ENCODE results near the gene RPL37. TPM values are rescaled to one million over a fixed set of nuclear protein-coding genes. Genes with fewer than 3 reads are reported as not detected.
"Not testable (repeated sequence)": the region's sequence is repeated elsewhere in the genome, so short reads cannot be mapped to it uniquely, and the experiment has no call there.

The RPL37 gene
- total and polyA plus RNA-seq, 4 donors, result 480 to 1,376 (median 1,035) TPM

DNA sequence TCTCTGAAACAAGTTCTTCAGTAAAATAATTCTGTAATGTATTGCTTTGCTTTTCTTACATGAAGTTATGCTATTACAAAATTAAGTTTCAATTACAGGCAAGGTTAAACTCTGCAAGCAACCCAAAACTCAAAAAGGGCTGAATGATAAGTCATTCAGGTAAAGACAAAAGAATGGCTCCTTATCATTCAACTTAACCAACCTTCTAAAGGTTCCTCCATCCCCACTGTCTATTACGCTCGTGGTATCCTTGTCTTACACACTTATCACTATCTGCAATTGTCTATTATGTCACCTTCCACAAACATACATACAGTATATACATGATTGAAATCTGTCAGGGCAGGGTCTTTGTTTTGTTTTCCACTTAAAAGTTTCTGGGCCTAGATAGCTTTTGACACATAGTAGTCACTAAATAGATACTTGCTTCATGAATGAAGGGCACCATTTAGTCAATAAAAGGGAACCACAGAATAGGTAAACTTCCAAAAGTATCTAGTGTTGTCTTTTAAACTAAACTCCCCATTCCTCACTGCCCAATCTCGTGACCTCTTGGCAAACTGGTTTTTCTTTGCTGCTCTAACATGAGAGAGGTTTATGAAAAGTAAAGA lies 6.9 kb downstream of the RPL37 start:
- DNase-seq (ENCODE audit: low read depth in 4 of 6, low spot score in 6 of 6), result no peak
- Histone ChIP-seq H3K9me3 (ENCODE audit: control insufficient read depth, insufficient read depth, low read length) (no peaks in the 10 kb centered on the region), H3K27me3 (ENCODE audit: control insufficient read depth, insufficient read depth, low read length) (no peaks in the 10 kb centered on the region), H3K27ac (ENCODE audit: low read depth, low read length) (no peak overlapping the region), H3K36me3 (ENCODE audit: control insufficient read depth, insufficient read depth, low read length) (peaks cover 34% of the 10 kb centered on the region), H3K4me1 (ENCODE audit: control insufficient read depth, insufficient read depth, low read length) (no peaks in the 10 kb centered on the region), H3K4me3 (ENCODE audit: low read depth, low read length) (no peak overlapping the region)
- 93% methylated on average over 2 of the region's 3 CpGs for WGBS (ENCODE audit: insufficient coverage)

DNA sequence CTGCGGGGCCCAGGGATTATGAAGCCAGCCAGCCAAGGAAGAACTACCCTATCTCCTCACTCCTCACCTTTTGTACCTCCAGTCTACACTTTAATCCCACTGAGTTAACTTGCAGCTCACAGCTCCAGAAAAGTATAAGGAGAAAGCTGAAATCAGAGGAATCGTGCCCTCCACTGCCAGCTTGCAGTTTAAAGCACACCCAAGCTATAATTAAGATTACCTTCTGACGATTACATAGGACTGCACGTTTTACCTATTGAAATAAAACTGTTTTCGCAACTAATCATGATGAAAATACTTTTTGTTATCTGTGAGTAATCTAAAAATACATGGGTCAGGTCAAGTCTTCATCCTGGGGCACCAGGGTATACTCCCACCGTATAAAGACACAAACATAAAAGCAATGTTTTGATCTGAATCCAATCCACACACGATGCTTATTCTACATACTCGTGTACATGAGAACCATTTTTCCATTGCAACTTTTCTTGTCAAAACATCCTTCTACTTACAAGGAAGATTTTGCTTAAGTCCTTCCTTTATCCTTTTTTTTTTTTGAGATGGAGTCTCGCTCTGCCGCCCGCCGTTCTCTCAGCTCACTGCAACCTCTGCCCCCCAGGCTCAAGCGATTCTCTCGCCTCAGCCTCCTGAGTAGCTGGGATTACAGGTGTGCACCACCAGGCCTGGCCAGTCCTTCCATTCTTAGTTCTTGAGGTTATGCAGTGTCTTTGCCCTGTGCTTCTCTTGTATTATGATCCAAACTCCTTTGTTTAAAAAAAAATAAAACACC lies 7.6 kb downstream of the RPL37 start:
- no peak for DNase-seq (ENCODE audit: low read depth in 4 of 6, low spot score in 6 of 6)
- WGBS (ENCODE audit: insufficient coverage), result 100% methylated on average over 2 of the region's 14 CpGs

DNA sequence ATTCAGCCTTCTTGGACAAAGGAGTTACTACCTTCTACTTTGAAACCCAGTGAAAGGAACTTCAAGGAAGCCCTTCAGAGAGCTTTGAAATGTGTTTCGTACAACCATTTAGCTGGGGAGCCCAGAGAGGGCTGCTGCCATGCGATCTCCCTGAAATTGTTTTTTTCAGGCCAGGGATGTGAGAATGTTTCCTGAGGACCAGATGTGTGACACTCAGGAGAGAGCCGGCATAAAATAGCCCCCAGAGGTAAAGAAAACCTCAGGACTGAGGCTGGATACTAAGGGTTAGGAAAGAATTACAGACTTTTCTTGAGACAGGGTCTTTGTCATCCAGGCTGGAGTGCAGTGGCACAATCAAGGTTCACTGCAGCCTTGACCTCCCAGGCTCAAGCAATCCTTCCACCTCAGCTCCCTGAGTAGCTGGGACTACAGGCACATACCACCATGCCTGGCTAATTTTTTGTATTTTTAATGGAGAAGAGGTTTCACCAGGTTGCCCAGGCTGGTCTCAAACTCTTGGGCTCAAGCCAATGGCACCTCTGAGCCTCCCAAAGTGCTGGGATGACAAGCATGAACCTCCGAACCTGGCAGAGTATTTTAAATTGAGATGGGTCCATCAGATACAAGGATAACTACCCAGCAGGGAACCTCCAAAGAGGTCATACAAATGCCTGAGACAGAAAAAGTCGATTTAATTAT lies 8.4 kb downstream of the RPL37 start:
- Histone ChIP-seq H3K4me3 (ENCODE audit: low read depth, low read length) (no peak overlapping the region), H3K4me1 (ENCODE audit: control insufficient read depth, insufficient read depth, low read length) (no peaks in the 10 kb centered on the region), H3K36me3 (ENCODE audit: control insufficient read depth, insufficient read depth, low read length) (peaks cover 34% of the 10 kb centered on the region), H3K27ac (ENCODE audit: low read depth, low read length) (no peak overlapping the region), H3K9me3 (ENCODE audit: control insufficient read depth, insufficient read depth, low read length) (no peaks in the 10 kb centered on the region), H3K27me3 (ENCODE audit: control insufficient read depth, insufficient read depth, low read length) (no peaks in the 10 kb centered on the region)
- no peak for DNase-seq (ENCODE audit: low read depth in 4 of 6, low spot score in 6 of 6)
- WGBS (ENCODE audit: insufficient coverage), result 89% methylated on average over 4 of the region's 5 CpGs

More for the DNA sequence above, 7.6 kb downstream of the RPL37 start:
- H3K27ac ChIP-seq (ENCODE audit: low read depth, low read length), result no peak overlapping the region
- no peaks in the 10 kb centered on the region for H3K27me3 ChIP-seq (ENCODE audit: control insufficient read depth, insufficient read depth, low read length)
- no peaks in the 10 kb centered on the region for H3K4me1 ChIP-seq (ENCODE audit: control insufficient read depth, insufficient read depth, low read length)
- peaks cover 34% of the 10 kb centered on the region for H3K36me3 ChIP-seq (ENCODE audit: control insufficient read depth, insufficient read depth, low read length)
- H3K4me3 ChIP-seq (ENCODE audit: low read depth, low read length), result no peak overlapping the region
- H3K9me3 ChIP-seq (ENCODE audit: control insufficient read depth, insufficient read depth, low read length), result no peaks in the 10 kb centered on the region

DNA sequence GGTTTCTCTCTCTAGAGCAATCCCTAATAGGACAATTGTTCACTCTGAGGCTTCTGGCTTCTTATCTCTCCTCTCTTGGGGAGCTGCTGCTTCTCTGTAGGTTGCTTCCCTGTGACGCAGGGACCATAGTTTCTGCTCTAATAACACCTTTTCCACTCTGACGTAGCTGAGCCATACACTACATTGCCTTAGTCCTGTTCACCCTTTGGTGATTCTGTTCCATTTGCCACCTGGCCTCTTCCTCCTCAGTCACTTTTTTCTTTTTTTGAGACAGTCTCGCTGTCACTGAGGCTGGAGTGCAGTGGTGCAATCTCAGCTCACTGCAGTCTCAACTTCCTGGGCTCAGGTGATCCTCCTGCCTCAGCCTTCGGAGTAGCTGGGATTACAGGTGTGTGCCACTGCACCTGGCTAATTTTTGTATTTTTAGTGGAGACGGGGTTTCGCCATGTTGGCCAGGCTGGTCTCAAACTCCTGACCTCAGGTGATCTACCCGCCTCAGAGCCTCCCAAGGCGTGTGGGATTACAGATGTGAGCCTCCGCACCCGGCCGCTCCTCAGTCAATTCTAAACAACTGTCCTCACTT lies 9.5 kb downstream of the RPL37 start:
- not testable (repeated sequence) for H3K4me1 ChIP-seq (ENCODE audit: control insufficient read depth, insufficient read depth, low read length); H3K4me3 ChIP-seq (ENCODE audit: low read depth, low read length); DNase-seq (ENCODE audit: low read depth in 4 of 6, low spot score in 6 of 6); H3K27me3 ChIP-seq (ENCODE audit: control insufficient read depth, insufficient read depth, low read length); H3K27ac ChIP-seq (ENCODE audit: low read depth, low read length); H3K9me3 ChIP-seq (ENCODE audit: control insufficient read depth, insufficient read depth, low read length)
- H3K36me3 ChIP-seq (ENCODE audit: control insufficient read depth, insufficient read depth, low read length), result peaks cover 27% of the 10 kb centered on the region
- 95% methylated on average over 10 of the region's 11 CpGs for WGBS (ENCODE audit: insufficient coverage)

DNA sequence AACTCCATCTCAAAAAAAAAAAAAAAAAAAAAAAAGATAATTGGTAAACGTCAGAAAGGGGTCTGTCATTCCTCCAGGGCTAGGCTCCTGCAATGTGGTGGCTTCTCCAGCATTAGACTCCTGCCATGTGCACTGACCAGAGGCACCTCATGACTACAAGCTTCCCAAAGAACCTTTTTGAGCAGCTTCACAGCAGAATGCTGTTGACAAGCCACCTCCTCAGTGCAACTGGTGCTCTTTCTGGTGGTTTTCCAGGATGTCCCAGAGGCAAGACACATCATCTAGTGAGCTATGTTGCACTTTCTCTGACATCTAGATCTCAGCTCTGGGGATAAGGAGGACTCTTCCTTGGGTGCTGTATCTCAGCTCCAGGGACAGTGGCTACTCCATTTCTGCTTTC lies 11.6 kb downstream of the RPL37 start:
- H3K36me3 ChIP-seq (ENCODE audit: control insufficient read depth, insufficient read depth, low read length), result peaks cover 11% of the 10 kb centered on the region
- H3K4me1 ChIP-seq (ENCODE audit: control insufficient read depth, insufficient read depth, low read length), result no peaks in the 10 kb centered on the region
- 40% methylated on average over 1 of the region's 1 CpG for WGBS (ENCODE audit: insufficient coverage)
- DNase-seq (ENCODE audit: low read depth in 4 of 6, low spot score in 6 of 6), result no peak
- no peaks in the 10 kb centered on the region for H3K27me3 ChIP-seq (ENCODE audit: control insufficient read depth, insufficient read depth, low read length)
- no peak overlapping the region for H3K4me3 ChIP-seq (ENCODE audit: low read depth, low read length)
- no peak overlapping the region for H3K27ac ChIP-seq (ENCODE audit: low read depth, low read length)
- H3K9me3 ChIP-seq (ENCODE audit: control insufficient read depth, insufficient read depth, low read length), result no peaks in the 10 kb centered on the region

DNA sequence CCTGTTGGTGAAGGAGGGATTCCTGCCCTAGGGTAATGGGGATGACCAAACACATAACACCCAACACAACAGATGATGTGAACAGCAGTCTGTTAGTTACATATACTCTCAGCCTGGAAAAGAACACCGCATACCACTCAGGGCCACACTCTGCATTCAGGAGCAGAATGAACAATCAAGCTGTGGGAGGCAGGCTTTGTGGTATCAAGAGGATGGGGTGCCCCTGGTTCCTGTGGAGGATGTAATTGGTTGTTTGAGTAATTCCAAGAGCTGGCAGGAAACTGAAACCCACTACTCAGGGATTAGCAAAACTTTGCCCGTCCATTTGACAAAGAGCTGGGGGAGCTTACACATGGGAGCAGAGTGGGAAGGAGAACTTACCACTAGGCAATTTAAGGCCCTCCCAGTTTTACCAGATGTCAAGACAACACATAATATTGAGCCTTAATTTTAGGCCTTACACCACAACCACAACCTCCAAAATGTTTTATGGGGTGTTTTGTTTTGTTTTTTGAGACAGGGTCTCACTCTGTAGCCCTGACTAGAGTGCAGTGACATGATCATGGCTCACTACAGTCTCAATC lies 21.2 kb downstream of the RPL37 start:
- Histone ChIP-seq H3K4me1 (ENCODE audit: control insufficient read depth, insufficient read depth, low read length) (no peaks in the 10 kb centered on the region), H3K36me3 (ENCODE audit: control insufficient read depth, insufficient read depth, low read length) (no peaks in the 10 kb centered on the region), H3K27ac (ENCODE audit: low read depth, low read length) (no peak overlapping the region), H3K9me3 (ENCODE audit: control insufficient read depth, insufficient read depth, low read length) (no peaks in the 10 kb centered on the region), H3K4me3 (ENCODE audit: low read depth, low read length) (no peak overlapping the region), H3K27me3 (ENCODE audit: control insufficient read depth, insufficient read depth, low read length) (no peaks in the 10 kb centered on the region)
- no peak for DNase-seq (ENCODE audit: low read depth in 4 of 6, low spot score in 6 of 6)
- 80% methylated on average over 1 of the region's 2 CpGs for WGBS (ENCODE audit: insufficient coverage)

DNA sequence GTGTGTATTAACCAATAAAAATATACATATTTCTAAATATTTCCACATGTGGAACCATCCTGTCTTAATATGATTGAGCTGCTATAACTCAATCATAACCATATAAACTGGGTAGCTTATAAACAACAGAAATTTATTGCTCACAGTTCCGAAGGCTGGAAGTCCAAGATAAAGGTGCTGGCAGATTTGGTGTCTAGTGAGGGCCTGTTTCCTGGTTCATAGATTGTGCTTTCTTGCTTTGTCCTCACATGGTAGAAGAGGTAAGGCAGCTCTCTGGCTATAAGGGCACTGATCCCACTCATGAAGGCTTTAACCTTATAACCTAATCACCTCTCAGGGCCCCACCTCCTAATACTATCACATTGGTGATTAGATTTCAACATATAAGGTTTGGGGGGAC lies 22.9 kb downstream of the RPL37 start:
- no CpG with 5 or more reads among the region's 1 CpG for WGBS (ENCODE audit: insufficient coverage)
- Histone ChIP-seq H3K4me3 (ENCODE audit: low read depth, low read length) (no peak overlapping the region), H3K27me3 (ENCODE audit: control insufficient read depth, insufficient read depth, low read length) (no peaks in the 10 kb centered on the region), H3K9me3 (ENCODE audit: control insufficient read depth, insufficient read depth, low read length) (no peaks in the 10 kb centered on the region), H3K4me1 (ENCODE audit: control insufficient read depth, insufficient read depth, low read length) (no peaks in the 10 kb centered on the region), H3K27ac (ENCODE audit: low read depth, low read length) (no peak overlapping the region), H3K36me3 (ENCODE audit: control insufficient read depth, insufficient read depth, low read length) (no peaks in the 10 kb centered on the region)
- no peak for DNase-seq (ENCODE audit: low read depth in 4 of 6, low spot score in 6 of 6)

DNA sequence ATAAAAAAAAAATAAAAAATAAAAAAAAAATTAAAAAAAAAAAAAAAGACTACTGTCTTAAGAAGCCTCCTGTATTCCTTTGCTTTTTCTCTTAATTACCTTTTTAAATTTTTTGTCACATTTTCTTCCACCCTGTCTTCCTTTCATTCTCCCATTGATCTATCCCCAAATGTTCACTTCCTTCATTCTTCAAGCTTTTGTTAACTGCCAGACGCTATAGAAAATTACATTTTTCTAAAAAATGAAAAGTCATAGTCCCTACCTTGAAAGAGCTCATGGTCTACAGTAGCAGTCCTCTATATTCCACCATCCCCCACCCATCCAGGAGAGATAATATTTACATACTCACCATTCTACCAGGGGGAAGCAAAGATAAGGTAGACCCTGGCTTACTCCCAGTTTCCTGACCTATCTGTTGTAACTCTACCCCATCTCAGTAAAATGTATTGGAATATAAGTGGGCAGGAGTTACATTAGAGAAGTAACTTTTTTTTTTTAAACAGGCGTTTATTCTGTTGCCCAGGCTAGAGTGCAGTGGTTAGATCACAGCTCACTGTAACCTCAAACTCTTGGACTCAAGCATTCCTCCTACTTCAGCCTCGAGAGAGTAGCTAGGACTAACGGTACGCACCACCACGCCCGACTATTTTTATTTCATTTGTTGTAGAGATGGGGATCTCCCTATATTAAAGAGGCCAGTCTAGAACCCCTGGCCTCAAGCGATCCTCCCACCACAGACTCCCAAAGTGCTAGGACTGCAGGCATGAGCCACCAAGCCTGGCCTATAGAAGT lies 33.1 kb downstream of the RPL37 start:
- DNase-seq (ENCODE audit: low read depth in 4 of 6, low spot score in 6 of 6), result no peak
- Histone ChIP-seq H3K36me3 (ENCODE audit: control insufficient read depth, insufficient read depth, low read length) (no peaks in the 10 kb centered on the region), H3K27me3 (ENCODE audit: control insufficient read depth, insufficient read depth, low read length) (no peaks in the 10 kb centered on the region), H3K4me3 (ENCODE audit: low read depth, low read length) (no peak overlapping the region), H3K27ac (ENCODE audit: low read depth, low read length) (no peak overlapping the region), H3K4me1 (ENCODE audit: control insufficient read depth, insufficient read depth, low read length) (no peaks in the 10 kb centered on the region), H3K9me3 (ENCODE audit: control insufficient read depth, insufficient read depth, low read length) (no peaks in the 10 kb centered on the region)
- WGBS (ENCODE audit: insufficient coverage), result 100% methylated on average over 1 of the region's 8 CpGs

DNA sequence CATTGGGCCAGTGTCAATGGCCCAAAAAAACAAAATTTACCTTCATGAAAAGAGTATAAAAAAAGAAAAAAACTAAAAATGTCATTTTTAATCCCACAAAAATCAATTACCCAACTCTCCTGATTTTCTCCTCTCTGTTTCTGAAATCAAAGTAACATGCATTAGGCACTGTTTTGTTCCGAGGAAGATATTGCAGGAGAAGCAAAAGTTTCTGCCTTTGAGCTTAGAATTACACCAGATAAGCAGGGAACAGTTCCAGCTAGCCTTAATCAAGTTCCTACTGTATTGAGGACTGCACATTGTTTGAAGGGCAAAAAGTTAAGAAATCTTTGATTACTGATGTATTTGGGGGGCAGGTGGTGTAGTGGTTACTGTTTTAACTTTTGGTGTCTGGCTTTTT lies 35.8 kb downstream of the RPL37 start:
- no peak overlapping the region for H3K27ac ChIP-seq (ENCODE audit: low read depth, low read length)
- WGBS (ENCODE audit: insufficient coverage), result no CpG with 5 or more reads among the region's 1 CpG
- H3K36me3 ChIP-seq (ENCODE audit: control insufficient read depth, insufficient read depth, low read length), result no peaks in the 10 kb centered on the region
- peaks cover 4% of the 10 kb centered on the region for H3K4me1 ChIP-seq (ENCODE audit: control insufficient read depth, insufficient read depth, low read length)
- no peaks in the 10 kb centered on the region for H3K9me3 ChIP-seq (ENCODE audit: control insufficient read depth, insufficient read depth, low read length)
- no peak for DNase-seq (ENCODE audit: low read depth in 4 of 6, low spot score in 6 of 6)
- no peaks in the 10 kb centered on the region for H3K27me3 ChIP-seq (ENCODE audit: control insufficient read depth, insufficient read depth, low read length)
- H3K4me3 ChIP-seq (ENCODE audit: low read depth, low read length), result peak overlapping the region; percentile 92
